Osteoblast (primary cell): ENCODE results near the gene GRK2. TPM values are rescaled to one million over a fixed set of nuclear protein-coding genes. Genes with fewer than 3 reads are reported as not detected.
"Not testable (repeated sequence)": the region's sequence is repeated elsewhere in the genome, so short reads cannot be mapped to it uniquely, and the experiment has no call there.

Experiments used
- DNase-seq: peaks from one replicate; pipeline ENCODE4 v3.0.0; 2011; ENCODE audit warnings: low spot score, mixed read lengths; ENCODE audit not compliant: insufficient read length; ENCODE audit errors: missing footprints
- H2AFZ ChIP-seq: 2 replicates; pipeline ENCODE4 v1.6.0; 2011; ENCODE audit warnings: mild to moderate bottlenecking, low read length
- H3K27ac ChIP-seq: 2 replicates; pipeline ENCODE4 v1.5.1; 2011; ENCODE audit warnings: mild to moderate bottlenecking, low read depth, low read length, moderate library complexity
- H3K27me3 ChIP-seq: 2 replicates; pipeline ENCODE4 v1.6.0; 2012; ENCODE audit warnings: mild to moderate bottlenecking, control low read depth, inconsistent platforms, low read length, moderate library complexity; ENCODE audit not compliant: insufficient read depth
- H3K36me3 ChIP-seq: 2 replicates; pipeline ENCODE4 v1.5.1; 2011; ENCODE audit warnings: mild to moderate bottlenecking, low read length, control low read depth, moderate library complexity; ENCODE audit not compliant: insufficient read depth
- H3K4me1 ChIP-seq: 2 replicates; pipeline ENCODE4 v1.5.1; 2011; ENCODE audit warnings: mild to moderate bottlenecking, low read length, control low read depth, moderate library complexity; ENCODE audit not compliant: insufficient read depth
- H3K4me2 ChIP-seq: 2 replicates; pipeline ENCODE4 v1.6.0; 2011; ENCODE audit warnings: mild to moderate bottlenecking, low read length; ENCODE audit not compliant: insufficient read depth
- H3K4me3 ChIP-seq: fragments of 200-600 bp; sonication (generic); 3 replicates; pipeline ENCODE4 v1.5.1; 2012; ENCODE audit warnings: mild to moderate bottlenecking, low read length, inconsistent platforms; ENCODE audit not compliant: insufficient read depth
- H3K79me2 ChIP-seq: 2 replicates; pipeline ENCODE4 v1.6.0; 2012; ENCODE audit warnings: mild to moderate bottlenecking, low read length, control low read depth, inconsistent platforms; ENCODE audit not compliant: insufficient read depth
- H3K9me3 ChIP-seq: 2 replicates; pipeline ENCODE4 v1.5.1; 2011; ENCODE audit warnings: low read depth, low read length, control low read depth
- H4K20me1 ChIP-seq: 2 replicates; pipeline ENCODE4 v1.6.0; 2012; ENCODE audit warnings: mild to moderate bottlenecking, low read length, control low read depth; ENCODE audit not compliant: insufficient read depth
- total RNA-seq: library from RNA; depleted of rRNA; stranded (reverse); fragments of >200 nt; gene quantifications from 2 replicates; pipeline ENCODE4 v1.2.3, GENCODE V29; 2012
- TF ChIP-seq, protein P1 (sequence below): IDR thresholded peaks from 2 replicates; pipeline ENCODE4 v1.5.1; 2011; ENCODE audit warnings: mild to moderate bottlenecking, low read depth, low read length, moderate library complexity; ENCODE audit errors: extremely low read depth

GRK2 gene
- total RNA-seq, 1 donor, result 21.4 TPM

DNA sequence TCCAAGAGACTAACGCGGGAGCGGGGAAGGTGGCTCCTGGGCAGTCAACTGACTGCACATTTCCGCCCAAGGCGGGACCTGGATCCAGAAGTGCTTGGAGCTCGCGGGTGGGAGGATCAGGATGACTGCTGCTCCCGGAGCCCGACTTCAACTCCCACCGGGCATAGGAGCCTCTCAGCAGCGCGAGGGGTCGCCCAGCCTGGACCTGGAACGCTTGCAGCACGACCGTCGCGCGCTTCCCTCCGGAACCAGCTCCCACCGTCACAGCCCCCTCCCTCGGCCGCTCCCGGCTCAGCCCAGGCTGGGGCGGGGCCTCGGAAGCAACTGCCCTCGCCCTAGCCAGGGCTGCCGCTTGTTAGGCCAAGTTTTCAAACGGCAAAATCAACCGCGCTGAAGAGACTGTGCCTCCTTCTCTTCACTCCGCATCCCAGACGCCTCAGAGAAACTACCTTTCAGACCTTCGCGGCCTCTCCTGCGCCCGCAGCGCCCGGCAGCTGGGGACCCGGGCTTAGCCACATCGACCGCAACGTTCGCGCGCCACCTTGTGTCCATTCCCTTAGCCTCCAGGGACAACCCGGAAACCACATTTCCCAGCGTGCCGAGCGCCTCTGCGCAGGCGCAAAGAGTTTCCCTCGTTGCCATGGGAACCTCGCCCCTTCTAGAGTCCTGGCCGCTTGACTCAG is 51.1 kb downstream of the GRK2 start:
- H3K36me3 ChIP-seq, result no peaks in the 10 kb centered on the region
- peak overlapping the region; percentile 90 for H3K4me2 ChIP-seq
- H3K27ac ChIP-seq, result peak overlapping the region; percentile 67
- H3K4me3 ChIP-seq, result peak overlapping the region; percentile 84
- peaks cover 7% of the 10 kb centered on the region for H3K4me1 ChIP-seq
- H3K27me3 ChIP-seq, result no peaks in the 10 kb centered on the region
- TF ChIP-seq, protein P1, sequence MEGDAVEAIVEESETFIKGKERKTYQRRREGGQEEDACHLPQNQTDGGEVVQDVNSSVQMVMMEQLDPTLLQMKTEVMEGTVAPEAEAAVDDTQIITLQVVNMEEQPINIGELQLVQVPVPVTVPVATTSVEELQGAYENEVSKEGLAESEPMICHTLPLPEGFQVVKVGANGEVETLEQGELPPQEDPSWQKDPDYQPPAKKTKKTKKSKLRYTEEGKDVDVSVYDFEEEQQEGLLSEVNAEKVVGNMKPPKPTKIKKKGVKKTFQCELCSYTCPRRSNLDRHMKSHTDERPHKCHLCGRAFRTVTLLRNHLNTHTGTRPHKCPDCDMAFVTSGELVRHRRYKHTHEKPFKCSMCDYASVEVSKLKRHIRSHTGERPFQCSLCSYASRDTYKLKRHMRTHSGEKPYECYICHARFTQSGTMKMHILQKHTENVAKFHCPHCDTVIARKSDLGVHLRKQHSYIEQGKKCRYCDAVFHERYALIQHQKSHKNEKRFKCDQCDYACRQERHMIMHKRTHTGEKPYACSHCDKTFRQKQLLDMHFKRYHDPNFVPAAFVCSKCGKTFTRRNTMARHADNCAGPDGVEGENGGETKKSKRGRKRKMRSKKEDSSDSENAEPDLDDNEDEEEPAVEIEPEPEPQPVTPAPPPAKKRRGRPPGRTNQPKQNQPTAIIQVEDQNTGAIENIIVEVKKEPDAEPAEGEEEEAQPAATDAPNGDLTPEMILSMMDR, result peak; percentile 85
- no peaks in the 10 kb centered on the region for H3K9me3 ChIP-seq
- H2AFZ ChIP-seq, result peak overlapping the region; percentile 98
- H3K79me2 ChIP-seq, result no peaks in the 10 kb centered on the region
- peak; percentile 99 for DNase-seq
- no peaks in the 10 kb centered on the region for H4K20me1 ChIP-seq

DNA sequence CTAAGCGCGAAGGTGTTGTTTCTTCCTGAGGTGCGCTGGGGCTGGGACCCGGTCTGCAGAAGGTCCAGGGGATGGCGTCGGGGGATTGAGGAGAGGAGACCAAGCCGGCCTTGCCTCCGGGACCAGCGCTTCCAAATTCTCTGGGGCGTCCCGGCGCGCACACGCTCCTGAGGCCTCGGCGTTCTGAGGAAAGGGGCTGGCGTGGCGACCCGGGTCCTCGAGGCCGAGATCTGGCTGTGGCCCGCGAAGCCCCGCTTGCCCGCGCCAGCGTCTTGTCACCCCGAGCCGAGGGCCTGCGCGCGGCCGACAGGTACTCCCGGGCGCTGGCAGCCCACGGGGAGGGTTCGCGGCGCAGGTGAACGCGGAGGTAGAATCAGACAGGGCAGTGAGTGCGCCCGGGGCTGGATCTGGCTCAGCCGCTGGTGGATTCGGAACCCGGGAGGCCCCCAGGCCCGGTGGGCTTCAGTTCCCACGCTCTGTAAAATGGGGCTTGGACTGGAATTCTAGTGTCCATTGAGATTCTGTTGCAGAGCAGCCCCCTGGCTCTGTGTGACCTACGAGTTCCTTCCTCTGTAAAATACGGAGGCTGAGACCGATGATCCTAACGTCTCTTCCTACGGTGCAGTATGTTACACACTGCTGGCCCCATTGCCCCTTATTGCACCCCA is 51.7 kb downstream of the GRK2 start:
- TF ChIP-seq, protein P1, result no peak
- peak overlapping the region; percentile 67 for H3K27ac ChIP-seq

DNA sequence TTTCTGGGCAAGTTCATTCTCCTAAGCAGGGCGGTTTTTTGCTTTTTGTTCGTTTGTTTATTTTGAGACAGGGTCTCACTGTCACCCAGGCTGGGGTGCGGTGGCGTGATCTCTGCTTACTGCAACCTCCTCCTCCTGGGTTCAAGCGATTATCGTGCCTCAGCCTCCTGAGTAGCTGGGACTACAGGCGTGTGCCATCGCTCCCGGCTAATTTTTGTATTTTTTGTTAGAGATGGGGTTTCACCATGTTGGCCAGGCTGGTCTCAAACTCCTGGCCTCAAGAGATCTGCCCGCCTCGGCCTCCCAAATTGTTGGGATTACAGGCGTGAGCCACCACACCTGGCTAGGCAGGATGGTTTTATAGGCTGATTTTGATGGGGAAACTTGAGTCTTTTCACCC is 52.6 kb downstream of the GRK2 start:
- H4K20me1 ChIP-seq, H2AFZ ChIP-seq, H3K27ac ChIP-seq, DNase-seq, H3K27me3 ChIP-seq, H3K79me2 ChIP-seq, H3K4me3 ChIP-seq, H3K9me3 ChIP-seq, H3K36me3 ChIP-seq, H3K4me1 ChIP-seq: not testable (repeated sequence)
- peak overlapping the region; percentile 90 for H3K4me2 ChIP-seq

More for the DNA sequence above, 51.7 kb downstream of the GRK2 start:
- Histone ChIP-seq H3K4me1 (peaks cover 7% of the 10 kb centered on the region), H3K36me3 (peaks cover 2% of the 10 kb centered on the region), H3K27me3 (no peaks in the 10 kb centered on the region), H4K20me1 (no peaks in the 10 kb centered on the region), H3K9me3 (no peaks in the 10 kb centered on the region), H3K4me2 (peak overlapping the region; percentile 90), H3K4me3 (peak overlapping the region; percentile 84), H3K79me2 (no peaks in the 10 kb centered on the region), H2AFZ (peak overlapping the region; percentile 98)
- peak; percentile 80 for DNase-seq

DNA sequence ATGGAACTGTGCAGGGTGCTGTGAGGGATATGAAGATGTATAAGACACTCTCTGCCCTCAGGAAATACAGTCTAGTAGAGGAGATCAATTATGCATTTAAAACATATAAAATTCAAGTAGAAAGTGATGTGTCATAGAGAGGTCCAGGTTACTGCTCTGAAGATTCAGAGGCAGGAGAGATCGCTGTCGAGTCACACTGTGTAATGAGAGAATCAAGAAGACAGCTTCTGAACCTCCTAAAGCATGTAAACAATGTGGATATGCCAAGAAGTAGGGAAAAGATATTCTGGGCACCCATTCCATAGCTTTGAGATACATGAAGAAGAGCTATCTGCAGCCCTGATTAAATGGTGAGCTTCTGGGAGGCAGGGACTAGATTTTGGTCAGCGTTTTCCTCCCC is 53.7 kb downstream of the GRK2 start:
- Histone ChIP-seq H3K79me2 (no peaks in the 10 kb centered on the region), H3K36me3 (peaks cover 2% of the 10 kb centered on the region), H3K27me3 (no peaks in the 10 kb centered on the region), H3K4me3 (no peak overlapping the region), H3K9me3 (no peaks in the 10 kb centered on the region), H4K20me1 (no peaks in the 10 kb centered on the region), H3K27ac (no peak overlapping the region), H3K4me2 (no peak overlapping the region), H3K4me1 (peaks cover 7% of the 10 kb centered on the region), H2AFZ (no peak overlapping the region)
- TF ChIP-seq, protein P1, result no peak
- no peak for DNase-seq
